PC-3 (cell line): ENCODE data around the gene ZNF441. TPM values are rescaled to one million over a fixed set of nuclear protein-coding genes. Genes with fewer than 3 reads are reported as not detected.

Experiments used
- ATAC-seq: fragments of 200-7000 bp; cut with Tn5 transposase; 2 replicates; pipeline ENCODE4 v1.9.1; 2020; ENCODE audit warnings: mild to moderate bottlenecking, moderate library complexity
- BruUV-seq: library from RNA; stranded (reverse); fragments of 400-500 nt; replicated peaks from 2 replicates; lab custom pipeline; 2021; lab: Mats Ljungman, UMichigan
- CTCF ChIA-PET: fragments of 300-600 bp; sonication (Branson Sonifier 250); formaldehyde crosslinking; loops from one replicate; lab custom pipeline; 2022; ENCODE audit warnings: antibody characterized with exemption; lab: Charles Lee
- POLR2A ChIA-PET: fragments of 300-600 bp; sonication (Branson Sonifier 250); formaldehyde crosslinking; loops from one replicate; lab custom pipeline; 2022; ENCODE audit warnings: antibody characterized with exemption; ENCODE audit not compliant: unreplicated experiment; lab: Charles Lee
- DNase-seq: peaks from one replicate; pipeline ENCODE4 v3.0.0-alpha.2; 2015
- H2AFZ ChIP-seq: fragments of 300-600 bp; sonication (generic); 2 replicates; pipeline ENCODE4 v1.6.0; 2016; ENCODE audit warnings: antibody characterized with exemption, low read length
- H3F3A ChIP-seq: fragments of 300-600 bp; sonication (generic); one replicate; pipeline ENCODE4 v1.6.0; 2017; ENCODE audit warnings: antibody characterized with exemption, low read length, control low read depth, mild to moderate bottlenecking; ENCODE audit not compliant: unreplicated experiment
- H3K27ac ChIP-seq: fragments of 300-600 bp; sonication (generic); 2 replicates; pipeline ENCODE4 v1.5.1; 2016; ENCODE audit warnings: mild to moderate bottlenecking, low read length
- H3K27me3 ChIP-seq: fragments of 300-600 bp; sonication (generic); 2 replicates; pipeline ENCODE4 v1.6.1; 2016; ENCODE audit warnings: low read length, mixed read lengths
- H3K36me3 ChIP-seq: fragments of 300-600 bp; sonication (generic); 2 replicates; pipeline ENCODE4 v1.6.1; 2016; ENCODE audit warnings: low read depth, mixed run types, low read length, mixed read lengths
- H3K4me1 ChIP-seq: fragments of 300-600 bp; sonication (generic); 2 replicates; pipeline ENCODE4 v1.5.1; 2016; ENCODE audit warnings: low read length; ENCODE audit not compliant: insufficient read depth
- H3K4me2 ChIP-seq: fragments of 300-600 bp; sonication (generic); 2 replicates; pipeline ENCODE4 v1.6.0; 2016; ENCODE audit warnings: low read length
- H3K4me3 ChIP-seq: fragments of 300-600 bp; sonication (generic); 2 replicates; pipeline ENCODE4 v1.5.1; 2016; ENCODE audit warnings: mild to moderate bottlenecking, low read length, mixed read lengths
- H3K79me2 ChIP-seq: fragments of 300-600 bp; sonication (generic); 2 replicates; pipeline ENCODE4 v1.6.1; 2017; ENCODE audit warnings: low read length, mixed read lengths
- H3K9ac ChIP-seq: fragments of 300-600 bp; sonication (generic); 2 replicates; pipeline ENCODE4 v1.6.0; 2016; ENCODE audit warnings: mild to moderate bottlenecking, low read length
- H3K9me2 ChIP-seq: fragments of 300-600 bp; sonication (generic); replicated peaks from 2 replicates; pipeline ENCODE4 v1.6.1; 2016; ENCODE audit warnings: mixed run types, low read length, mixed read lengths
- H3K9me3 ChIP-seq: fragments of 300-600 bp; sonication (generic); 2 replicates; pipeline ENCODE4 v1.6.1; 2016; ENCODE audit warnings: low read length, mixed read lengths
- H4K20me1 ChIP-seq: fragments of 300-600 bp; sonication (generic); 2 replicates; pipeline ENCODE4 v1.6.1; 2016; ENCODE audit warnings: low read length, mixed read lengths
- CTCF ChIP-seq: fragments of 300-600 bp; sonication (generic); conservative IDR thresholded peaks from 2 replicates; pipeline ENCODE4 v1.5.1; 2017; ENCODE audit warnings: antibody characterized with exemption, low read depth, mild to moderate bottlenecking, low read length
- EZH2 ChIP-seq: fragments of 300-600 bp; sonication (generic); IDR thresholded peaks from one replicate; pipeline ENCODE4 v1.6.1; 2017; ENCODE audit warnings: antibody characterized with exemption, mild to moderate bottlenecking, low read length; ENCODE audit not compliant: unreplicated experiment
- EZH2phosphoT487 ChIP-seq: fragments of 300-600 bp; sonication (generic); IDR thresholded peaks from 2 replicates; pipeline ENCODE4 v1.6.1; 2018; ENCODE audit warnings: mild to moderate bottlenecking, antibody characterized with exemption, low read length, borderline replicate concordance
- intact Hi-C: fragments of 100-400 bp; cut with micrococcal nuclease; formaldehyde crosslinking; loops from 2 replicates; pipeline ENCODE4 v1.9.0; 2023
- total RNA-seq: library from RNA; depleted of rRNA; stranded (reverse); fragments of >200 nt; gene quantifications from 2 replicates; pipeline ENCODE4 v1.2.3, GENCODE V29; 2014; rRNA removed

The ZNF441 gene
- total RNA-seq, 1 experiment from 2014 or later: 6.9 TPM

- Histone ChIP-seq H3K79me2 (no peaks in the 10 kb centered on the region), H3K9me3 (peaks cover 70% of the 10 kb centered on the region), H3K4me2 (no peak overlapping the region), H3K9ac (no peak overlapping the region), H3K4me3 (no peak overlapping the region), H3K9me2 (no peaks in the 10 kb centered on the region), H2AFZ (no peak overlapping the region), H4K20me1 (no peaks in the 10 kb centered on the region), H3K27ac (no peak overlapping the region), H3K36me3 (peaks cover 70% of the 10 kb centered on the region), H3K27me3 (no peaks in the 10 kb centered on the region), H3K4me1 (no peaks in the 10 kb centered on the region), H3F3A (no peaks in the 10 kb centered on the region)
- ATAC-seq: no peak
- no peak for DNase-seq
- TF ChIP-seq EZH2phosphoT487 (no peak), EZH2 (no peak), CTCF (no peak)
- CTCF ChIA-PET: no interaction called here
- intact Hi-C loops: no loop called here
- POLR2A ChIA-PET: no interaction called here
- no TSS peak for BruUV-seq
Measured at GRCh38 chr19:11833541-11833940, 66.7 kb downstream of the ZNF441 start.

Other genes starting within 250 kb of the ZNF441 start
- 126 and 156 TPM in 2 replicates for gene ECSIT, start 237.9 kb upstream of the ZNF441 start, total RNA-seq
- 0.77 TPM in 1 of 2 replicates, not detected in the other for gene CNN1, start 228.1 kb upstream of the ZNF441 start, total RNA-seq
- 91.9 and 105 TPM in 2 replicates for gene ELOF1, start 207.8 kb upstream of the ZNF441 start, total RNA-seq
- not detected in 2 replicates for gene ACP5, start 189.4 kb upstream of the ZNF441 start, total RNA-seq
- 8.5 and 14.2 TPM in 2 replicates for gene ZNF627, start 169.5 kb upstream of the ZNF441 start, total RNA-seq
- gene ZNF823, start 28.1 kb upstream of the ZNF441 start, total RNA-seq: 5.1 and 5.6 TPM in 2 replicates
- 0.17 and 0.47 TPM in 2 replicates for gene ZNF491, start 31.5 kb downstream of the ZNF441 start, total RNA-seq
- 11.6 and 11.9 TPM in 2 replicates for gene ZNF440, start 47.3 kb downstream of the ZNF441 start, total RNA-seq
- gene ZNF439, start 81.7 kb downstream of the ZNF441 start, total RNA-seq: 2.8 and 6.2 TPM in 2 replicates
- gene ZNF69, start 120.8 kb downstream of the ZNF441 start, total RNA-seq: 2.7 and 4.3 TPM in 2 replicates
- 6.7 and 9.5 TPM in 2 replicates for gene ZNF700, start 158.1 kb downstream of the ZNF441 start, total RNA-seq
- 0.33 TPM in 1 of 2 replicates, not detected in the other for gene ZNF763, start 198.0 kb downstream of the ZNF441 start, total RNA-seq